ENCODE data around the gene SRGAP2C.
"Not testable (repeated sequence)": the region's sequence is repeated elsewhere in the genome, so short reads cannot be mapped to it uniquely, and the experiment has no call there.

DNA sequence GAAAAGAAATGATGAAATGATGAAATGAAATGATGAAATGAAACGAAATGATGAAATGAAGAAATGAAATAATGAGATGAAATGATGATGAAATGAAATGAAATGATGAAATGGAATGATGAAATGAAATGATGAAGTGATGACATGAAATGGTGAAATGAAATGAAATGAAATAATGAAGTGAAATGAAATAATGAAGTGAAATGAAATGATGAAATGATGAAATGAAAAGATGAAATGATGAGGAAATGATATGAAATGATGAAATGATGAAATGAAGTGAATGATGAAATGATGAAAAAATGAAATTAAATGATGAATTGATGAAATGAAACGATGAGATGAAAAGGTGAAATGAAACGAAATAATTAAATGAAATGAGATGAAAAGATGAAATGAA, 215.3 kb downstream of the SRGAP2C start:
- TF ChIP-seq, protein P1, sequence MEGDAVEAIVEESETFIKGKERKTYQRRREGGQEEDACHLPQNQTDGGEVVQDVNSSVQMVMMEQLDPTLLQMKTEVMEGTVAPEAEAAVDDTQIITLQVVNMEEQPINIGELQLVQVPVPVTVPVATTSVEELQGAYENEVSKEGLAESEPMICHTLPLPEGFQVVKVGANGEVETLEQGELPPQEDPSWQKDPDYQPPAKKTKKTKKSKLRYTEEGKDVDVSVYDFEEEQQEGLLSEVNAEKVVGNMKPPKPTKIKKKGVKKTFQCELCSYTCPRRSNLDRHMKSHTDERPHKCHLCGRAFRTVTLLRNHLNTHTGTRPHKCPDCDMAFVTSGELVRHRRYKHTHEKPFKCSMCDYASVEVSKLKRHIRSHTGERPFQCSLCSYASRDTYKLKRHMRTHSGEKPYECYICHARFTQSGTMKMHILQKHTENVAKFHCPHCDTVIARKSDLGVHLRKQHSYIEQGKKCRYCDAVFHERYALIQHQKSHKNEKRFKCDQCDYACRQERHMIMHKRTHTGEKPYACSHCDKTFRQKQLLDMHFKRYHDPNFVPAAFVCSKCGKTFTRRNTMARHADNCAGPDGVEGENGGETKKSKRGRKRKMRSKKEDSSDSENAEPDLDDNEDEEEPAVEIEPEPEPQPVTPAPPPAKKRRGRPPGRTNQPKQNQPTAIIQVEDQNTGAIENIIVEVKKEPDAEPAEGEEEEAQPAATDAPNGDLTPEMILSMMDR (IDR thresholded peaks at IDR 0.05): not testable (repeated sequence)
- not testable (repeated sequence) for TF ChIP-seq POLR2AphosphoS5 (IDR thresholded peaks at IDR 0.05); EP300 (IDR thresholded peaks at IDR 0.05; ENCODE audit: low read depth)
